Measurements from ENCODE around the gene SPOCK2.

DNA sequence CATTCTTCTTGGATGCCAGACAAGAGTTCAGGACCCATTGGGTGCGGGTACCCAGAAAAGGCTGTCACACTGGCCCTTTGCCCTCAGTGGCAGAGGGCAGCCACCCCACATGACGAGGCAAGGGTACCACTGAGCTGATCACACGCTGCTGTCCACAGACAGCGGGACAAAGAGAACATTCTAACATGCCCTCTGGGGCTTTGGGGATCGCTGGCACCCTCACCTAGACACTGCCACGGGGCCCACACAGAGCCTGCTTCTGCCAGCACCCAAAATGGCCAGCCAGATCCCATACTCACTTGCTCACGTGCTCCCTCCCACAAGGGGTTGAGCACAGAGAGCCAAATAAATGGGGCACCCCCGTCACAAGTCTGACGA, 16.7 kb upstream of the SPOCK2 start:
- TF ChIP-seq, protein P1, sequence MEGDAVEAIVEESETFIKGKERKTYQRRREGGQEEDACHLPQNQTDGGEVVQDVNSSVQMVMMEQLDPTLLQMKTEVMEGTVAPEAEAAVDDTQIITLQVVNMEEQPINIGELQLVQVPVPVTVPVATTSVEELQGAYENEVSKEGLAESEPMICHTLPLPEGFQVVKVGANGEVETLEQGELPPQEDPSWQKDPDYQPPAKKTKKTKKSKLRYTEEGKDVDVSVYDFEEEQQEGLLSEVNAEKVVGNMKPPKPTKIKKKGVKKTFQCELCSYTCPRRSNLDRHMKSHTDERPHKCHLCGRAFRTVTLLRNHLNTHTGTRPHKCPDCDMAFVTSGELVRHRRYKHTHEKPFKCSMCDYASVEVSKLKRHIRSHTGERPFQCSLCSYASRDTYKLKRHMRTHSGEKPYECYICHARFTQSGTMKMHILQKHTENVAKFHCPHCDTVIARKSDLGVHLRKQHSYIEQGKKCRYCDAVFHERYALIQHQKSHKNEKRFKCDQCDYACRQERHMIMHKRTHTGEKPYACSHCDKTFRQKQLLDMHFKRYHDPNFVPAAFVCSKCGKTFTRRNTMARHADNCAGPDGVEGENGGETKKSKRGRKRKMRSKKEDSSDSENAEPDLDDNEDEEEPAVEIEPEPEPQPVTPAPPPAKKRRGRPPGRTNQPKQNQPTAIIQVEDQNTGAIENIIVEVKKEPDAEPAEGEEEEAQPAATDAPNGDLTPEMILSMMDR (IDR thresholded peaks at IDR 0.05), result no peak
- no peak for TF ChIP-seq POLR2A (IDR thresholded peaks at IDR 0.05)

Data from lower leg skin (tissue), 3 donors.